IPS-15b (cell line): ENCODE data around the gene MEOX1.

Experiments used
- H3K27me3 ChIP-seq: one replicate; pipeline ENCODE4 v1.6.1; 2013; ENCODE audit warnings: low read length; ENCODE audit not compliant: control insufficient read depth, insufficient read depth
- H3K36me3 ChIP-seq: one replicate; pipeline ENCODE4 v1.6.1; 2013; ENCODE audit warnings: low read length; ENCODE audit not compliant: control insufficient read depth, insufficient read depth
- H3K4me1 ChIP-seq: one replicate; pipeline ENCODE4 v1.6.1; 2013; ENCODE audit warnings: mild to moderate bottlenecking, low read length; ENCODE audit not compliant: control insufficient read depth, insufficient read depth
- H3K4me3 ChIP-seq: one replicate; pipeline ENCODE4 v1.5.1; 2013; ENCODE audit warnings: low read depth, low read length
- H3K9ac ChIP-seq: one replicate; pipeline ENCODE4 v1.6.1; 2013; ENCODE audit warnings: low read depth, mild to moderate bottlenecking, low read length
- H3K9me3 ChIP-seq: one replicate; pipeline ENCODE4 v1.6.1; 2013; ENCODE audit warnings: mild to moderate bottlenecking, low read length; ENCODE audit not compliant: control insufficient read depth, insufficient read depth

Gene MEOX1

GRCh38 chr17:43664096-43664495 is 2.4 kb upstream of the MEOX1 start:
- H3K27me3 ChIP-seq: no peaks in the 10 kb centered on the region
- H3K4me3 ChIP-seq: no peak overlapping the region
- H3K9ac ChIP-seq: no peak overlapping the region
- no peaks in the 10 kb centered on the region for H3K36me3 ChIP-seq
- H3K9me3 ChIP-seq: no peaks in the 10 kb centered on the region
- H3K4me1 ChIP-seq: peaks cover 3% of the 10 kb centered on the region

GRCh38 chr17:43663383-43663782 is 1.7 kb upstream of the MEOX1 start:
- peaks cover 6% of the 10 kb centered on the region for H3K4me1 ChIP-seq
- no peaks in the 10 kb centered on the region for H3K27me3 ChIP-seq
- H3K9ac ChIP-seq: no peak overlapping the region
- H3K4me3 ChIP-seq: no peak overlapping the region
- H3K9me3 ChIP-seq: no peaks in the 10 kb centered on the region
- H3K36me3 ChIP-seq: no peaks in the 10 kb centered on the region

DNA sequence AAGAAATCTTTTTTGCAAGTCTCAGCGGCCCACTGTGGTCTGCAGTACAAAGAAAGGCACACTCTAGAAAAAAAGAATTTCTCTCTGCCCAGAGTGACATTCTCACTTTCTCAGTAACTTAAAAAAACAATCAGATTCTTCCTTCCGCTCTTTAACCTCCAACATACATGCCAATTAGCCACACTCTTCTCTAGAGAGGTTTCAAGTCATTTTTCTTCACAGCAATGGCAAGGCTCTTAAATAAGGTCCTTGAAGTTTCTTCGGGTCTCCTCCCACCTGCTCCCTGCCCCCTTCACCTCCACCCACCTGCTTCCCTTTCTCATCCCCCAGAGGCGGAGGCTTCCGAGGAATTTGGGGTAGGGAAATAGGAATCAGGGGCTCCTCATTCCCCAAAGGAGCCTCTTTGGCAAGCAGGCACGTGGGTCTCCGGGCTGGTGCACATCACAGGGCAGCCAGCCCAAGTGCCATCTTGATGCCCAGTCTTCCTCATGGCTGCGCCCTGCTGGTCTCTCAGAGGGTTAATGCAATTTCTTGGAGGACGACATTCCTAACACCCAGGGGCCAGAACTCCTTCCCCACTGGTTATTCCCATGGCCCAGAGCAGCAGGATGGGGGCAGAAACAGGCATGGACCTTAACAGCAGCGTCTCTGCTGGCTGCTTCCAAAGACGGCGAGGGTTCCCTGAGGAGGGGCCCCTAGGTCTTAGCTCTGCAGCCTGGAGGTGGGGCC is 855 bp upstream of the MEOX1 start:
- no peak overlapping the region for H3K9ac ChIP-seq
- H3K4me1 ChIP-seq: peaks cover 6% of the 10 kb centered on the region
- no peak overlapping the region for H3K4me3 ChIP-seq
- H3K9me3 ChIP-seq: no peaks in the 10 kb centered on the region
- H3K36me3 ChIP-seq: no peaks in the 10 kb centered on the region
- no peaks in the 10 kb centered on the region for H3K27me3 ChIP-seq

DNA sequence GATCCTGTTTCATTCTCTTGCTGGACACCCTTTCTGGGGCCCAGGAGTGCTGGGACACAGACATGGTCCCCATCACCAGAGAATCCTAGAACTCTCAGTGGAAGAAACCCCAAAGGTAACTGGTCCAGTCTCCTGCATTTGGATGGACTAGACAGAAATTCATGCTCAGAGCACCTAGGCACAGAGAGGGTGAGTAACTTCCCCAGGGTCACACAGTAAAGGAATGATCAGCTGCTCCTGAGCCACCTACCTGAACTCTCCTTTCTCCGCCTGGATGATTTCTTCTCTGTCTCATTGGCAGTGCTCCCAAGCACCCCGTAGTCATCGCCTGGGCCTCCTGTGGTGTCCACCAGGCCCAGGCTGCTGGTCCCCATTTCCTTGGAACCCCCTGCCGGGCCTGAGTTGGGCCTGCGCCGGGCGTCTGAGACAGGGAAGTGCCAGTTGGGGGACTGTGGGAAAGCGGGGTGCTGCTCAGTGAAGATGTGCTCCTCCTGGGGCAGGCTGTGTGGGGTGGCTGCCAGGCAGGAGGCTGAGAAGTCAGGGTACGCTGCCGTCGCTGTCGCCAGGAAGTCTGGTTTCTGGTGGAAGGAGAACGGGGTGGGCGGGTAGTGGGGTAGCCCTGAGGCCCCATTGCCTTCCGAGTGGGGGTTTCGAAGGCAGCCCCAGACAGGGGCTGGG is 767 bp downstream of the MEOX1 start:
- Histone ChIP-seq H3K4me1 (peaks cover 14% of the 10 kb centered on the region), H3K36me3 (no peaks in the 10 kb centered on the region), H3K27me3 (no peaks in the 10 kb centered on the region), H3K9me3 (no peaks in the 10 kb centered on the region), H3K9ac (no peak overlapping the region), H3K4me3 (no peak overlapping the region)

DNA sequence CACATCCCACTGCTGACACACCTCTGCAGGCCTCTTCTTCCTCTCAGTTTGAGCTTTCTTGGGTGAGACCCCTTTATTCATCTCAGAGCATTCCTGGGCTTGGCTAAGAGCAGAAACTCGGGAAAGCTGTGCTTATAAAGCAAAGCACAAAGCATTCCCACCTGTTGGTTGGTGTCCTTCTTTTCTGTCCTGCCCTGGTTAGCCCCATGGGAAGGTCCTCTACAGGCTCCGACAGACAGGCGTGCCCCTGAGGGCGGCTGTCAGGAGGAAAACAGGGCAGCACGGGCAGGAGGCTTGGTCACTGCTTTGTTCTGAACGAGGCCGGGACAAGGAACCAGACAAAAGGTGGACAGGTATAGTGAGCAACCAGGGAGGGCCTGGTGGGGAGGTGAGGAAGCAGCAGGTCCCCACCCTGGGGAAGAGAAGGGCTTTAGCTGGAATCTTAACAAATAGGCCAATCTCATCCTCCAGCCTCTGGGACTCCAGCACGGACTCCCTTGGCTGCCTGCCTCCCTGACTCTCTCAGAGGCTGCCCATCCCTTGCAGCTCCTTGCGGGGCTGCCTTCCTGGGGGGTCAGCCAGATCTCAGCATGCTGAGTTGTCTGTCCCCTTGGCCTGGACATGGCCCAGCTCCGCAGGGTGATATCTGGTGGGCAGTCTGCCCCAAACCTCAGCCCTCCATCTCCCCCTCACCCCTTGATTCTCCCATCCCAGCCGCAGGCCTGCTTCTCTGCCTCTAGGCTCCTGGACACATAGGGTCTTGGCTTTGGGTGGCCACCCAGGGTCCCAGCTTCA is 1.7 kb downstream of the MEOX1 start:
- no peaks in the 10 kb centered on the region for H3K36me3 ChIP-seq
- H3K9me3 ChIP-seq: no peaks in the 10 kb centered on the region
- H3K4me3 ChIP-seq: no peak overlapping the region
- H3K27me3 ChIP-seq: no peaks in the 10 kb centered on the region
- no peak overlapping the region for H3K9ac ChIP-seq
- H3K4me1 ChIP-seq: peaks cover 16% of the 10 kb centered on the region

GRCh38 chr17:43658900-43659299 is 2.8 kb downstream of the MEOX1 start:
- H3K9me3 ChIP-seq: no peaks in the 10 kb centered on the region
- H3K4me1 ChIP-seq: peaks cover 16% of the 10 kb centered on the region
- no peak overlapping the region for H3K4me3 ChIP-seq
- H3K27me3 ChIP-seq: no peaks in the 10 kb centered on the region
- H3K9ac ChIP-seq: no peak overlapping the region
- no peaks in the 10 kb centered on the region for H3K36me3 ChIP-seq

- Histone ChIP-seq H3K9ac (no peak overlapping the region), H3K4me1 (peaks cover 13% of the 10 kb centered on the region), H3K9me3 (no peaks in the 10 kb centered on the region), H3K4me3 (no peak overlapping the region), H3K36me3 (no peaks in the 10 kb centered on the region), H3K27me3 (no peaks in the 10 kb centered on the region)
These were observed 5.9 kb downstream of the MEOX1 start for GRCh38 chr17:43655693-43656255.

DNA sequence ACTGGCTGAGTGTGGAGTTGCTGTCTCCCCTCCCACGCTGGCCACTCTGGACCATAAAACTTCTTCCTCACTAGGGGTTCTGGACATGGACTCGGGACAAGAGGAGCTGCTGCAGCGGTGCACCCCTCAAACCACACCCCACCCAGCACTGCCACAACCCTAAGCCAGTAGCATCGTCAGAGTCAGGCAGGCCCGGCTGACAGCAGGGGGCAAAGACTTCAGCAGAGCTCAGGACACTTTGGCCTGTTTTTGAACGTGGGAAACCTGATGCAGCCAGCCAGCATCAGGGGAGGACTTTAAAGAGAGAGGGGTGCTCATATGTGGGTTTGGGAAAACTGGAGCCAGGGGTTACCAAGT is 9.6 kb downstream of the MEOX1 start:
- H3K36me3 ChIP-seq: no peaks in the 10 kb centered on the region
- H3K9ac ChIP-seq: peak overlapping the region; percentile 47
- H3K4me1 ChIP-seq: peaks cover 10% of the 10 kb centered on the region
- no peaks in the 10 kb centered on the region for H3K9me3 ChIP-seq
- H3K27me3 ChIP-seq: no peaks in the 10 kb centered on the region
- no peak overlapping the region for H3K4me3 ChIP-seq

DNA sequence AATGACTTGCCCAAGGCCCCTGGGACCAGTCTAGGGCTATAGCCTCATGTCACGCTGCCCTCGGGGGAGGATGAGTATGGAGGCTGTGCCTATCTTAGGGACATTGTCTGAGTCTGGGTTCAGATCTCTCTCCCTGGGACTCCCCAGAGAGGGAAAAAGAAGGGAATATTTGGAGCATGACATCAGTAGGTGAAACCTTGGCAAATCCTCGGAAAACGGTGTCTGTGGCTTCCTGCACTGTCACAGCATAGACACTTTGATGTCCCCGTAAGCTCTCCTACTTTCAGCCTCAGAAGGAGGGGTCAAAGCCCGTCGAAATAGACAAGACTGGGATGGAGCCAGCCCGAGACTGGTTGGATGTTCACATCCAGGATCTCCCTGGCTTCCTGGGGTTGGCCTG is 11.3 kb downstream of the MEOX1 start:
- Histone ChIP-seq H3K27me3 (peaks cover 7% of the 10 kb centered on the region), H3K4me1 (no peaks in the 10 kb centered on the region), H3K36me3 (no peaks in the 10 kb centered on the region), H3K9ac (no peak overlapping the region), H3K4me3 (no peak overlapping the region), H3K9me3 (no peaks in the 10 kb centered on the region)

DNA sequence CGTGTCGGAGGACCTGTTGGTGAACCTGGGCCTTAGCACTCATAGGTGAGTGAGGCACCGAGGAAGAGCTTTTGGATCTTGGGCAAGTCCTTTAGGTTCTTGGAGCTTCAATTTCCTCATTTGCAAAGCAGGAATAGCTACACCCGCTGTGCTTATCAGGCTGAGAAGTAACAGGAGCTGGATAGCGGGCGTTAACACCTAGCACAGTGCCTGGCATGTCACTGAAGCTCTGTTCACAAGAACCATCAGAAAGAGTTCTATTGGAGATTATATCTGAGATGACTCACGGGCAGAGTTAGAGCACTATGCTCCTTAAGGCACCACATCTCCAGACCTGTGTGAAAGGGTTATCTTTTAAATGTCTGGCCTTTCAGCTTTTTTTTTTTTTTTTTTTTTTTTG is 12.8 kb downstream of the MEOX1 start:
- H3K4me1 ChIP-seq: peaks cover under 1% of the 10 kb centered on the region
- H3K9me3 ChIP-seq: no peaks in the 10 kb centered on the region
- H3K36me3 ChIP-seq: no peaks in the 10 kb centered on the region
- no peak overlapping the region for H3K9ac ChIP-seq
- no peak overlapping the region for H3K4me3 ChIP-seq
- H3K27me3 ChIP-seq: peaks cover 7% of the 10 kb centered on the region

DNA sequence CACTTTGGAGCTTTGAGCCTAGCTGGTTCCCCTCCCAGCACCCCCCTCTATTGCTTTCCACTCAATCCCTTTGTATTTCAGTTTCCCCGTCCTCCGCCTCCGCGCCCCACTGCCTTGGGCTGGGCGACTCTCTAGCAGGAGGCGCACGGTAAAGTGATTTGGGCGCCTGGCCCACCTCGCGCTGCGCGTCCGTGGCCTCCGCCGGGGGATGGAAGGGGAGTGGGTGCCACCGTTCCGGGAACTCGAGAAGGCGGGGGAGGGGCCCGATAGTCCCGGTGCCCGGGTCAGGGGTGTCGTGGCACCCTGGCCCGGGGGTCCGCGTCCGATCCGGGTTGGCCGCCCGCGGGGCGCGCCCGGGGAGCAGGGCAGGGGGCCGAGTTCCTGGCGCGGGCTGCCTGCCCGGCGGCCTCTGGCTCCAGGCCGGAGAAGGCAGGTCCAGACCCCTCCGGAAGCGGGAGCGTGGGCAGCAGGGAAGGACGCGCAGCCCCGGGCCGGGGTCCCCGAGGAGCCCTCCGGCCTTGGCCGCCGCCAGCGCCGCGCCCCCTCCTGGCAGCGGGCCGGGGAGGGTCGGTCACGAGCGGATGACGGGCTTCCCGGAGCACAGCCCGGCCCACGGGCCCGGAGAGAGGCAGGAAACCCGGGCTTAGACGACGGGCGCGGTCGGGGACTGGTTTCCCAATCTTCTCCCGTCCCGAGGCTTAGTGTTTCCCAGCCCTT is 15.8 kb downstream of the MEOX1 start:
- peaks cover 7% of the 10 kb centered on the region for H3K27me3 ChIP-seq
- H3K36me3 ChIP-seq: no peaks in the 10 kb centered on the region
- no peaks in the 10 kb centered on the region for H3K9me3 ChIP-seq
- H3K4me1 ChIP-seq: peaks cover 2% of the 10 kb centered on the region
- H3K4me3 ChIP-seq: peak overlapping the region; percentile 48
- H3K9ac ChIP-seq: no peak overlapping the region
